Activated CD4-positive, alpha-beta T cell treated with anti-CD3 and anti-CD28 coated beads, Interleukin-10, Interleukin-2, amounts not matched to agents 100 ng/mL and 50 ng/mL, durations not matched to agents 16 hours and 8 hours (primary cell): ENCODE data around the gene TMEM63A.
"Not testable (repeated sequence)": the region's sequence is repeated elsewhere in the genome, so short reads cannot be mapped to it uniquely, and the experiment has no call there.

Experiments
- DNase-seq: peaks from one replicate; pipeline ENCODE4 v3.0.0-alpha.2; 2020

Gene TMEM63A

DNA sequence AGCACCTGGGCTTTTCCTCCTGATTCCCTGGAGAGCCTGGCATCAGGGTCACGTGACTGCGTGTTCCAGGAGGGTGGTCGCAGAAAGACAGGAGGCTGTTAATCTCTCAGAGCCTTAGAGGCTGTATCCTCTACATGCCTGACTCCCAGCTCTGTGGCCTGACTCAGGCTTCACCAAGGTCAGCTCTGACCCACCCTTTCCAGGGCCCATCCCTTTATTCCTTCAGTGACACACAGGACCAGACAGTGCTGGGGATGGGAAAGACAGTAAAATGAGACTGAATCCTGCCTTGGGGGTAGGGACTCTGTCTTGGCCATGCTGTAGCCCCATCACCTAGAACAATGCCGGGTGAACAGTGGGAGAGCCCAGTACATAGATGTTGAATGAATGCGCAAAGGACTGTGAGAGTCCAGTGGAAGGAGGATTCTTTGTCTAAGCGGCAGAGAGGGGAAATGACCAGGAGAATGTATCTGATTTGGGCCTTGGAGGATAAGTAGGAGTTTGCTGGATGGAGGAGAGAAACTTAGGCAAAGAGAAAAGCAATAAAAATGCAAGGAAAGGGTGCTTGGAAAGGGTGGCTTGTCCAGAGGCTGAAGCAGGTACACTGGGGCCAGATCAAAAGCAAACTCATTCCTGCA is 39.3 kb downstream of the TMEM63A start:
- DNase-seq: no peak

DNA sequence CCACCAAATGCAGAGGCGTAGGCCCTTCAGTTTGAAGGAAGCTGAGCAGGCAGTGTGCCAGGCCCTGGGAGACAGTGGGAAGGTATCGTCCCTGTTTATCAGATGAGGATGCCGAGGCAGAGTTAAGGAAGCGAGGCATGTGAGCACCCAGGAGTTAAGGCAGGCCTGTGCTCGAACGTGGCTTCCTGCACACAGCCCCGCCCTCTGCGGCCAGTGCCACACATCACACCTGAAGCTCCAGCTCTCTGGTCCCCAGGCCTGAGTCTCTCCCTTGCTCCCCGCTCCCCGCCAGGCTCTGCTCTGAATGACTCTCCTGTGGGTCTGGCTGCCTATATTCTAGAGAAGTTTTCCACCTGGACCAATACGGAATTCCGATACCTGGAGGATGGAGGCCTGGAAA is 40.1 kb downstream of the TMEM63A start:
- DNase-seq: no peak

DNA sequence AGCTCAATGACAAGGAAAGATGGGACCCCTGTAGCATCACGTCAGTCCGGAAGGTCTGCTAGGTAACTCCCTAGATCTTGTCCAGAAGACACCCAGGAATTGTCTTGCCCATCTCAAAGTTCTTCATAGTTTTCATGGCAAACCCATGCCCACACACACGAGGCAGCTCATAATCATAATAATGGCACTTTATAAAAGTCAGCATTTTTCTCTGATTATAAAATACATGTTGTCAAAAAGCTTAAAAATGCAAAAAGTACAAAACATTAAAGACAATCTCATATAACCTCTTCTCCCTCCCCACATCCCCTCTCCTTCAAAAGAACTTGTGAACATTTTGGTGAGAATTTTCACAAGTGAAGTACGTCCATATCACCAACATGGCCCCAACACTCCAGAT is 41.5 kb downstream of the TMEM63A start:
- DNase-seq: no peak

DNA sequence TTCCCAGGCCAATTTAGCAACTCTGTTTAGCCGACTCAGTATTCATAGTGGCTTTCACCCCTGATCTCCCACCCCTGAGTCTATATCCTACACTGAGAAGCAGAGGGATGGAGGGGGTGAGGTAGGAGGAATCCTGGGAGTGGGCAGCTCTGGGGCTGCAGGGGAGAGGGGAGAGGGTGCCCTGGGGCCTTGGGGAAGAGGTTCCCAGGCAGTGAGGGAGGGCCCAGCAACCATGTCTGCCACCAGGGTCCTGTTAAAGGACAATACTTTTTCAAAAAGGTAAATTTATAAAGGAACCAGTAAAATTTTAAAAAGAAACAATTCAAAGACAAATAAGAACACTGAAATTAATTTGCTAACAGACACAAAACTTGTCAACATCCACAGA is 42.0 kb downstream of the TMEM63A start:
- DNase-seq: no peak

DNA sequence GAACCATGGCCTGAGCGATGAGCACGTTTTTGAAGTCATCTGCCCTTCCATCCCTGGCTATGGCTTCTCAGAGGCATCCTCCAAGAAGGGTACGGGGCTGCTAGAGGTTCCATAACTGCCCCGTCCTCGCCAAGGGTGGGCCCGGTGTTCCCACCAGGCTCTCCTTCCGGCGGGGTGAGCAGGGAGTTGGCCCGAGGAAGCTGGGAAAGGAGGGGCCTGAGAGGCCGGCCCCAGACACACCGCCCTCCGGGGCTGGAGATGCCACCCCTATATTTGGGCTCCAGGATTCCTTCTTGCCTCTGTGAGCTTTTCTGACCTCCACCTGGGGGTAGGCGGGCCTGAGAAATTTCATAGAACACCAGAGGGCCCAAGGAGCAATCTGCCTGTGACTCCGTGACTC is 43.4 kb downstream of the TMEM63A start:
- DNase-seq: no peak

DNA sequence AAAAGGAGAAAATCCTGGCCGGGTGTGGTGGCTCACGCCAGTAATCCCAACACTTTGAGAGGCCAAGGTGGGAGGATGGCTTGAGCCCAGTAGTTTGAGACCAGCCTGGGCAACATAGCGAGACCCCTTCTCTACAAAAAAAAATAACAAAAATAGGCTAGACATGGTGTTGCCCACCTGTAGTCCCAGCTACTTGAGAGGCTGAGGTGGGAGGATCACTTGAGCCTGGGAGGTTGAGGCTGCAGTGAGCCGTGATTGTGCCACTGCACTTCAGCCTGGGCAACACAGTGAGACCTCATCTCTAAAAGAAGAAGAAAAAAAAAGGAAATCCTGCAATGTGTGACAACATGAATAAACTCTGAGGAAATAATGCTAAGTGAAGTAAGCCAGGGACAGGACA is 45.9 kb downstream of the TMEM63A start:
- not testable (repeated sequence) for DNase-seq

DNA sequence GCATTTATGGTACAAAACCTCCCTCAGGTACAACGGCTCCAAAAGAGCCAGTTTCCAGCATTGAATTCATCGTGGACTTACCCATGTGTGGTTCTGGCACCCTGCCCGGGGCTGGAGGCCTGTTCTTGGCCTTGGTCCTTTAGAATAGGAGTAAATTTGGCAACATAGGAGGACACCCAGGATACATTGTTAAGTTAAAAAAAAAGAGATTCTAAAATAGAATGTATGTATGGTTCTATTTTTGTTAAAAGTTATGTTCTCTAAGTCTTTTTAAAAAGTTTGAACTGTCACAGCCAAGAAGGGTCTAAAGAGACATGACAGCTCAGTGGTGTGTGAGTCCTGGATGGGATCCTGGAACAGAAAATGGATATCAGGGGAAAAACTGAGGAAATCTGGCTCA is 46.3 kb downstream of the TMEM63A start:
- no peak for DNase-seq

DNA sequence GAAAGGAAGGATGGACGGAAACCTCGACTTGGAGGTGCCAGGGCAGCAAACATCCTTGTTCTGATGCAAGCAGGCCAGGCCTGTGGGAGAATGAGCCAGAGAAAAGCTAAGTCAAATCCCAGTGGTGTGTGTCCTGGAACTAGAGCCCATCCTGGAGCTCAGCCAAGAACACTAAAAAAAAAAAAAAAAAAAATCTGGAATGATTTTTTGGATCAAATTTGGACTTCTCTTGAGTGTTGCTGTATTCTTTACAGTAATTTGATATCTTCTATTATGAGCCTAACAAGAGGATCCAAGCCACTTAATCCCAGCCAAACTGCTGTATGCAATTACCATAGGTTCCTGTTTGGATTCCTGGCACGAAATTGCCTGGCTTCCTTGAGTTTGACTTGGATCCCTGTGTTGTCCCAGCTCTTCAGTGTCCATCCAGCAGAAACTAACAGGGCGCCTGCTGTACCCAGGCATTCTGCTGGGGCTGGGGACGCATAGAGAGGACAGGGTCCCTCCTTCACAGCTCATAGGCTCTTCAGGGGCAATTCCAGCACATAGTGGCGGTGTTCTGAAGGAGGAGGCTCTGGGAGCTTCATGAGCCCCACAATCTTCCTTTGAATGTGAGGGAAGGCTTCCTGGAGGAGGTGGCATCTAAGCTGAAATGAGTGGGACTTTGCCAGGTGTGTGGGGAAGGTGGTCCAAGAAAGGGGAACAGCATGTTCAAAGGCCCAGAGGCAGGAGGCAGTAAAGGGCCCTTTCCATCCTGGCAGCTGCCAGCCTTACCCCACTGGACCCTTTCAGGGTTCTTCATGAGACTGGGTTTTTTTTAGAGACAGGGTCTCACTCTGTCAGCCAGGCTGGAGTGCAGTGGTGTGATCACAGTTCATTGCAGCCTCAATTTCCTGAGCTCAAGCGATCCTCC is 47.5 kb downstream of the TMEM63A start:
- no peak for DNase-seq

DNA sequence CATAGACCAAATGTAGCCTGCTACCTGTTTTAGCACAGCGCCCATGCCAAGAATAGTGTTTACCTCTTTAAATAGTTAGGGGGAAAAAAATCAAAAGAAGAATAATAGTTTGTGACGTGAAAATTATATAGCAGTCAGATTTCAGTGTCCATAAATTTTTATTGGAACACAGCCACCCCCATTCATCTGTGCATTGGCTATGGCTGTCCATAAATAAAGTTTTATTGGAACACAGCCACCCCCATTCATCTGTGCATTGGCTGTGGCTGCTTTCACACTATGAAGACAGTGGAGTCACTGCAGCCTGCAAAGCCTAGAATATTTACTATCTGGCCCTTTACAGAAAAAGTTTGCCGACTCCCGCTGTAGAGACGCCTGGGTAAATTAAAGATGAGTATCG is 51.3 kb downstream of the TMEM63A start:
- no peak for DNase-seq

DNA sequence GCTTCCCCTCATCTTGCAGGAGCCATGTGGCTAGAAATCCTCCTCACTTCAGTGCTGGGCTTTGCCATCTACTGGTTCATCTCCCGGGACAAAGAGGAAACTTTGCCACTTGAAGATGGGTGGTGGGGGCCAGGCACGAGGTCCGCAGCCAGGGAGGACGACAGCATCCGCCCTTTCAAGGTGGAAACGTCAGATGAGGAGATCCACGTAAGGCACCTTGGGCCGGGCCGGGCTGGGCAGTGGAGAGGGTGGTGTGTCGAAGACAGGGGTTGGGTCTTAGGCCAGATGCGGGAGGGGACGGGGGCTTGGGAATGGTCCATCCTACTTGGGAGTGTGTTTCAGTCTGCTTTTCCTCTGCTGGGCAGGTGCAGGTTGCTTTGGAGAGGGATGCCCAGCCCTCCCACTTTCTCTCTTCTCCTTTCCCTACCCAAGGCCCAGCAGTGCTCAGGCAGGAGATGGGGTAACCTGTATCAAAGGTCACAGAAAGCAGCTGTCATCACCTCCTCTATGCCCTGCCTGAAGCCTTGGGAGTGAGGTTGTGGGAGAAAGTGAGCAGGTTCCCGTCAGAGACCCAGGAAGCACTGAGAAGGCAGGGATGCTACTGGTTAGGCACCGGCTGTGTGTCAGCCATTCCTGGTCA is 53.4 kb downstream of the TMEM63A start:
- no peak for DNase-seq

DNA sequence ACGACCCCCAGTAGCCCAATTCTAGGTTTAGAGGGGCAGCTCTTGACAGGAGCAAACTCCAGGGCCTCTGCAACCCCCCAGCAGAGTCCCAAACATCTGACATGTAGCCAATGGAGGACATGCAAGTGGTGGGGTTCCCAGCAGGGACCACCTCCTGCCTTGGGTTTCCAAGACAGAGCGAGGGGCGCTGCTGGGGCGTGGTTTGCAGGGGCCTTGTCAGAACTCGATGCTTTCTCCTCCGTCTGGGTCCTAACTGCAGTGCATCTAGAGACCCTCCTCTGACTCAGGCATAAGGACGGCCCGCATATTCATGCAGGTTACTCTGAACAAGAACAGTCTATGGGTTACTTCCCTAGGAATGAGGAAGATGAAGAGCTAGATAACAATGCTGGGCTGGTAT is 55.1 kb downstream of the TMEM63A start:
- DNase-seq: no peak

DNA sequence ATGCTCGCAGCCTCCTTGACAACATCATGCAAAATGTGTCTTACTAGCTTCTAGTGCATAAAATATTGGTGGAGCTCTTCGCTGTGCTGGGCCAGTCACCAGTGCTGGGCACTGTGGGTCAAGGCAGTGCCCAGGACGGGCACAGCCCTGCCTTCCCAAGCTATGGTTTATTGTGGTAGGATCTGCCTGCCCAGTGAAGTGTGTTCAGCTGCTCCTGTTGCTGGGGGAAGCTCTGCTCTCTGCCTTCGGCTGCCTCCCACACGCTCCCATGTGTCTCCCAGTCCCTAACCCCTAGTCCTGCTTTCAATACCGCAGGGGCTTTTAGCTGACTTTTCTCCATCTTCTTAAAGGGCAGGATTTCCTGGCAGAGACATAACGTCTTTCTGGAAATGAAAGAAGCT is 56.6 kb downstream of the TMEM63A start:
- no peak for DNase-seq

DNA sequence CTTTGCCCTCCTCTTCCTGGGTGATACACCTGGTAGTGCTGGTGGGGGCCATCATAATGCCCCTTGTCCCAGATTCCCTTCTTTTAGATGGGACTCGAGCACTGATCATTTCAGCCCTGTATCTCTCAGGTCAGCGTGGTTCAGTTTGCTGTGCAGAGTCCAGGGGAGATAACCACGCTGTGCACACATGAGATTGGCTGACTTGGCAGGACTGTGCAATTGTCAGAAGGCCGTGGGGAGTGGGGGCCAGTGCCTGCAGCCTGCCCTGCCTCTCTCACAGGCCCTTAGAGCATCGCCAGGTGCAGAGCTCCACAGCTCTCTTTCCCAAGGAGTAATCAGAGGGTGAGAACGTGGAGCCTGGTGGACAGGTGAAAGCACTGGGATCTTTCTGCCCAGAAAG is 57.1 kb downstream of the TMEM63A start:
- DNase-seq: no peak

DNA sequence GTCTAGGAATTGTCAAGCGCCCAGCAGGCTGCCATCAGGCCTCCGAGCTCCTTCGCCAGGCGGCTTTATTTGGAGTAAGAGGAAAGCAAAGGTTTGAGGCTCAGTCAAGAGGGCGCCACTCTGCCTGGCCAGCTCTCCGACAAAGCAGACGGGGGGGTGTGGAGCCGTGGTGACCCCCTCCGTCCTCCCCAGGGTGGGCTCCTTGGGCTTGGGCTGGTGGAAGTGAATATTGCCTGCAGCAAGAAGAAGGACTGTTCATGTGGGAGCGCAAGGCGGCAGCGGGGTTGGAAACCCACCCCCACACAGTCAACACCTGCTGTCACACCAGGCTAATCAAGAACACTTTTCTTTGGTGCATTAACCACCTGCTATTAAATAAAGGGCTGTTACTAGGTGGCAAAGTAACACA is 57.6 kb downstream of the TMEM63A start:
- no peak for DNase-seq

DNA sequence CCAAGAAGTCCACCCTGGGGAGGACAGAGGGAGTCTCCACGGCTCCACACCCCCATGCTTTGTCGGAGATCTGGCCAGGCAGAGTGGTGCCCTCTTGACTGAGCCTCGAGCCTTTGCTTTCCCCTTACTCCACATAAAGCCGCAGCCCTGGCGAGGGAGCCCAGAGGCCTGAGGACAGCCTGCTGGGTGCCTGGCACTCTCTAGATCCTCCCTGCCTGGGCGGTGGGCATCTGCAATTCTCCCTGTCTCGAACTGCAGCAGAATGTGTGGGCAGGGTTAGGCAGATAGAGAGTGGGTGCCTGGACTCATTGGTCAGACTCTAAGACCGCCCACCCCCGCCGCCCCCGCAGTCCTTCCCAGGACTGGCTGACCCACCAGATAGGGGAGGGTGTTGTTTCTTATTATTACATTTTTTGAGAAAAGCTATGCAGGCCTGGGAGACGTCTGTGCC is 58.3 kb downstream of the TMEM63A start:
- no peak for DNase-seq

DNA sequence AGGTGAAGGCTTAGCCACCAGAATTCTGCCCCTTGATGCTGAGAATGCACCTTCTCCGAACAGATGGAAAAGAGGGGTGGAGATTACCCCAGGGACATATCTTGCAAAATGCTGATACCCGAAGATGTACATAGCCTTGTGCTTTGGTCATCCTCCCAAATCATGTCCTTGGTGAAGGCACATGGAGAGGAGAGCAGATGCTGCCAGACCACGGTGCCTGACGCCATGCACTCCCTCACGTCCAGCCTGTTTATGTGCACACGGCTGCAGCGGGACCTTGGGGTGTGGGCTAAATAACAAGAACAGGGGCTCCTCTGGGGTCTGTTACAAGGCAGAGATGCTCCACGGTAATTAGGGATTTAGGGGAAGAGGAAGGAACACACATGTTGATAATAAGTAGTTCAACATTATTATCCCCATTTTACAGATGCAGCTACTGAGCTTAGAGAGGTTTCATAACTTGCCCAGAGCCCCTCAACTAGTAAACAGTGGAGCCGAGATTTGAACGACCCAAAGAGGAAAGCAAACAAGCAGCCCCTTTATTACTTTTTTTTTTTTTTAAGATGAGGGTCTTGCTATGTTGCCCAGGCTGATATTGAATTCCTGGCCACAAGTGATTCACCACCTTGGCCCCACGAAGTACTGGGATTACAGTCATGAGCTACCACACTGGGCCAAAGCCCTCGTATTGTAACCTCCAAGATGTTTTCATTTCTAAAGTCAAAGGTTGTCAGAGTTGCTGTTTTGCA is 59.4 kb downstream of the TMEM63A start:
- DNase-seq: no peak

DNA sequence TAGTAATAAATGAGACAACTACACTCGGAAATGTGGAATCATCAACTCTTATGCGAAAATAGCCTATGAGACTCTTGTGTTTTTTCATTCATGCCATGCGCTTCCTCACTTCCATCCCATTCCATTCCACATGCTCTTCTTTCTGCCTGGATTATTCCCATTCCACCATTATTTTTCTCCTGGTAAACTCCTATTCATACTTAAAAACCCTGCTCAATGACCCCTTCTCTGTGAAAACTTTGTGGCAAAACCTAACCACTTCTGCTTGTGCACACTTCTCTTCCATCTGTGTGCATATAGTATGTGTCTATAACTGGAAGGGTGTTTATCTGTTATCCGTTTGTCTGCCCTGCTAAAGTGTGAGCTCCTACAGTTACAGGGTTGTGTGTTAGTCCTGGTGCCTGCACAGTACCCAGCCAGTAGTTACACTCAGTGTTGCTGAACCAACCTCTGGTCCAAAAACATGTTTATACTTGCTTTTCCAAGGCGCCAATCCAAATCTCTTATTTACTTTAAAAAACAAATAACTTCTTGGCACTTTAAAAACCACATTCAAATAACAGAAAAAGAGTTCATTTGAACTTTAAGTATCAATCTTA is 61.6 kb downstream of the TMEM63A start:
- DNase-seq: no peak

DNA sequence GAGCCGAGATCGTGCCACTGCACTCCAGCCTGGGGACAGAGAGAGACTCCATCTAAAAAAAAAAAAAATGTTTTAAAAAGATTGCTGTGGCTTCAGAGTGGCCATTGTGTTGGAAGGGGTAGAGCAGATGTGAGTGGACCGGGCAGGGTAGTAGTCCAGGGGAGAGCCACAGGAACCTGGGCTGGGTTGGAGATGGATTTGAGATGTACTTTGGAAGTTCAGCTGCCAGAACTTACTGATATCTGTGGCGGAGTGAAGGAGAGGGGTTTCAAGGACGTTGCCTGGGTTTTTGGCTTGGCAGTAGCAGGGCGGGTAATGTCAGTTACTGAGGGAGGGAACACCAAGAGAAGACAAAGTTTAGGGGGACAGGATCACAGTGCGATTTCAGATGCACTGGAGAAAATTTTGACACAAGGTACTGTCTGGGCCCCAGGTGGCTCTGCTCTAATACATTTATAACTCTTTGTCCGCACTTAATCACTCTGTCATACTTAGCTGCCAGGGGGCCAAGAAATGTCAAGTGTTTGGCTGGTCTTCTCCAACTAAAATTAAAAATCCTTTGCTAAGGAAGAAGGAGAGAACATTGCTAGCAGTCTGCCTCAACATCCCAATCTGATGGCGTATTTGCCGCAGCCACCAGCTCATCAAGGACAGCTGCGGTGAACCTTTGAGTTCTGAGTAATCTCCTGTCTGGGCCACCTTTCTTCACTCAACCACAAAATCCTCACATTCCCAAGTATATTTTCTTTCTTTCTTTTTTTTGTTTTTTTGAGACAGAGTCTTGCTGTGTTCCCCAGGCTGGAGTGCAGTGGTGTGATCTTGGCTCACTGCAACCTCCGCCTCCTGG is 62.6 kb downstream of the TMEM63A start:
- no peak for DNase-seq

DNA sequence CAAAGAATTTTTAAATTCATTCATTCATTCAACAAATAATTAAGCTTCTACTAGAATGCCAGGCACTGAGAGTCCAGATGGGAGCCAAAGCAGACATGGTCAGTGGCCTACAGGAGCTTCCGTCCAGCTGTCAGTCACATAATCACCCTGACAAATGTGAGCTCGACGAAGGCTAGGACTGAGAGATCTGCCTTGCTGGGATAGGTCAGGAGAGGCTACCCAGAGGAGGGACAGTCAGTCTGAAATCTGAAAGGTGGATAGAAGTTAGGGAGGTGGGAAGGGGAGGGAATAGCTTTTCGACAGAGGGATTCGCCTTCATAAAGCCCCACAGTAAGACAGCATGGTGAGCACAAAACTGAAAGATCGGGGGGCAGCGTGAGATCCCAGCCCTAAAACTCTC is 64.0 kb downstream of the TMEM63A start:
- no peak for DNase-seq

DNA sequence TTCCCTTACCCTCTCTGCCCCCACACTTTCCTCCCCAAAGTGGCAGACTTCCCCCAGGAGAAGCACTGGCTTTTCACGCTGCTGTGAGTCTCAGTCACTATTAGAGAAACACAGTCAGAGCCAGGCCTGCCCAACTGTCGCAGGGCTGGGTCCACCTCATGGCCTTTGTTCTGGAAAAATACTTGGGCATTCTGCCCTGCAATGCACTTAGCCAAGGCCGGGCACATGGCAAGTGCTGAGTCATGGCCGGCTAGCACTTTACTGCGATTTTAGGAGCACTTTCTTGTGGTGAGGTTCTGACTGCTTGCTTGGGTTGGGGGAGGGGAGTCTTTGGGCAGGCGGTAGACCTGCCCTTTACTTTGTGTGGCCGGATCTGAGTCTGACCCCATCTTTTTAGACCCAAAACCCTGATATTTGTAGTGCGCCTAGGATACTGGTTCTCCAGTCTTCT is 64.5 kb downstream of the TMEM63A start:
- peak; percentile 28 for DNase-seq

DNA sequence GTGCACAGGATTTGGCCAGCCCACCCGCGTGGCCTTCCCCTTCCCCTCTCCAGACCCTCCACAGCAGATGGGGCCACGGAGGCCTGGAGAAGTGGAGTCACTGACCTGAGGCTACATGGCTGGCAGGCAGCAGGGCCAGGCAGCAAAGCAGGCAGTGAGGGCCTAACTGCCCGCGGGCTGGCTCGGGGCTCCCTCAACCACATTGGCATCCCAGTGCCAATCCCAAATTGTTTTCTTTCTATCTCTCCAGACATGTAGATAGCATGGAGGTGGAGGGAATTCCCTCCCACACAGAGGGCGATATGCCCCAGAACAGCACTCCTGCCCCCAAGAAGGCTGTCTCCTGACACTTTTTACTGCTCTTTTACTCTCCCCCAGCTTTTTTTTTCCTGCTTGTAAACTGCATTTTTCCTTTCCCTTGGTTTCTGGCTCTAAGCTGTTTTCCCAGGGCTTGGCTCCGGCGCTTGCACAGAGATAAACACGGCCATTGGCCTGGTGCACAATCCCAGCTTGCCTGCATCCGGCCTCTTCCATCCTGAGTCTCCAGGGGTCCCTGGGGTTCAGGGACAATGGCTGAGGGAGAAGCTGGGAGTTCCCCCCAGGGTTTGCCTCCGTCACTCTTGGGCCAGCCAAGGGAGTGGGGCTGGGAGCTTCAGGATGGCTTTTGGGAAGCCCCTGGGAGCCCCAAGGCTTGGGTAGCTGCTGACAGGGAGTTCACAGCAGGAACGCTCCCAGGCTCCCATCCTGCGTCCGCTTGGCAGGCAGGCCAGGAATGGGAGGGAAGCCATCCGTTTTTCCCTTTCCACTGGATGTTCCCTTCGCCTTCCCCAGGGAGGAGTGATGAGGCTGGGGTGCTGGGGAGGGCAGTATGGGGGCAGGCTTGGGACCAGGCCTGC is 65.3 kb downstream of the TMEM63A start:
- no peak for DNase-seq
